SU-DHL-6 (cell line): ENCODE measurements around the gene ZNF532.

Experiments used
- CTCF ChIP-seq: fragments of 200-600 bp; sonication (generic); IDR thresholded peaks from one replicate; pipeline ENCODE4 v1.5.1; 2017; ENCODE audit warnings: antibody characterized with exemption, mild to moderate bottlenecking, low read length, moderate library complexity; ENCODE audit not compliant: insufficient read depth, poor library complexity, severe bottlenecking
- EZH2phosphoT487 ChIP-seq: fragments of 200-600 bp; sonication (generic), shearing (Covaris generic); conservative IDR thresholded peaks from 2 replicates; pipeline ENCODE4 v1.6.1; 2018; ENCODE audit warnings: mild to moderate bottlenecking, antibody characterized with exemption, low read length, moderate library complexity, mixed read lengths

GRCh38 chr18:59026364-59026763 lies 161.7 kb downstream of the ZNF532 start:
- TF ChIP-seq CTCF (no peak), EZH2phosphoT487 (no peak)
